Activated effector memory CD4-positive, alpha-beta T cell treated with anti-CD3 and anti-CD28 coated beads, Interleukin-2, amount 50 U/mL, for 16 hours (primary cell): ENCODE data around the gene SLC26A1.
A peak's percentile ranks its signal among the peaks of the same experiment; 100 is the strongest.

Experiments used
- DNase-seq: peaks from one replicate; pipeline ENCODE4 v3.0.0-alpha.2; 2020

SLC26A1 gene

GRCh38 chr4:998096-998691 lies 5.0 kb upstream of the SLC26A1 start:
- DNase-seq, result no peak

- DNase-seq, result no peak
Measured at GRCh38 chr4:997375-998071, 4.3 kb upstream of the SLC26A1 start.

- no peak for DNase-seq
Measured at GRCh38 chr4:996997-997374, 3.8 kb upstream of the SLC26A1 start.

GRCh38 chr4:996030-996996 lies 3.1 kb upstream of the SLC26A1 start:
- no peak for DNase-seq

GRCh38 chr4:995311-996026 lies 2.3 kb upstream of the SLC26A1 start:
- DNase-seq, result no peak

- DNase-seq, result no peak
Measured at GRCh38 chr4:992297-993110, 700 bp downstream of the SLC26A1 start.

GRCh38 chr4:991451-992296 lies 1.5 kb downstream of the SLC26A1 start:
- no peak for DNase-seq

GRCh38 chr4:990746-991367 lies 2.3 kb downstream of the SLC26A1 start:
- no peak for DNase-seq

GRCh38 chr4:989722-990471 lies 3.3 kb downstream of the SLC26A1 start:
- no peak for DNase-seq

- DNase-seq, result no peak
Measured at GRCh38 chr4:988726-989721, 4.2 kb downstream of the SLC26A1 start.

GRCh38 chr4:987624-988513 lies 5.3 kb downstream of the SLC26A1 start:
- no peak for DNase-seq

- peak; percentile 94 for DNase-seq
Measured at GRCh38 chr4:986879-987623, 6.2 kb downstream of the SLC26A1 start, which contains the start of gene IDUA. TSS of gene IDUA (plus strand) at chr4:987044. CDS start at chr4:987085, 41 bp downstream.

- DNase-seq, result no peak
Measured at GRCh38 chr4:986428-986878, 6.8 kb downstream of the SLC26A1 start.

- DNase-seq, result peak; percentile 91
Measured at GRCh38 chr4:985123-985830, 7.9 kb downstream of the SLC26A1 start.

GRCh38 chr4:984336-985054 lies 8.7 kb downstream of the SLC26A1 start:
- no peak for DNase-seq
